ENCODE measurements around the gene DIP2A. TPM values are rescaled to one million over a fixed set of nuclear protein-coding genes. Genes with fewer than 3 reads are reported as not detected.

Gene DIP2A
- total and polyA plus RNA-seq, 2 of the 8 experiments (the other 6 are each of a cell fraction or from before 2014, with no cell fraction given) = 16.0 to 27.1 TPM

- no peak overlapping the region for H2BK12ac ChIP-seq (ENCODE audit: low read depth, low read length)
- no peaks in the 10 kb centered on the region for H3K4me1 ChIP-seq (replicated peaks in 1 of 4; ENCODE audit: control insufficient read depth in 3 of 4, insufficient read depth in 4 of 4, low read length in 3 of 4)
- ChIA-PET CTCF (ENCODE audit: partially characterized antibody) (no interaction called here), POLR2A (ENCODE audit: partially characterized antibody) (interaction anchor here (0.6 to 1.1 kb wide), 3 partner anchors 24 to 236 kb away, joined by 3 to 5 read pairs (median 3); no protein-coding TSS in a partner anchor)
- FAIRE-seq (no peak), DNase-seq (ENCODE audit: low read depth in 1 of 2, low spot score in 2 of 2) (peak in 1 of 2 experiments; percentile 36)
- no peak overlapping the region for H2BK5ac ChIP-seq (ENCODE audit: low read depth, low read length)
- peaks cover 0 to 2% of the 10 kb centered on the region in 2 experiments for H4K20me1 ChIP-seq (replicated peaks in 1 of 2; ENCODE audit: control insufficient read depth in 1 of 2, insufficient read depth in 2 of 2, low read length in 2 of 2)
- no peaks in the 10 kb centered on the region for H3K9me3 ChIP-seq (ENCODE audit: insufficient read depth in 2 of 2, low read depth in 1 of 2, low read length in 1 of 2)
- no peak overlapping the region for H3K23ac ChIP-seq (ENCODE audit: insufficient read length)
- no peak overlapping the region for H3K4me2 ChIP-seq (ENCODE audit: insufficient read depth in 1 of 2, low read depth in 2 of 2, low read length in 2 of 2)
- no peak overlapping the region for H2BK15ac ChIP-seq (ENCODE audit: low read length)
- no peak overlapping the region for H4K5ac ChIP-seq (ENCODE audit: insufficient read length, low read depth, low read length)
- H3K23me2 ChIP-seq (ENCODE audit: low read depth, low read length) = no peaks in the 10 kb centered on the region
- no peak overlapping the region for H2AFZ ChIP-seq (ENCODE audit: low read length)
- H3K27me3 ChIP-seq (replicated peaks in 1 of 4; ENCODE audit: control insufficient read depth in 3 of 4, extremely low read depth in 1 of 4, insufficient read depth in 3 of 4, low read length in 3 of 4) = no peaks in the 10 kb centered on the region
- H3K18ac ChIP-seq (ENCODE audit: extremely low read depth, low read length) = no peak overlapping the region
- no peaks in the 10 kb centered on the region for H3K79me2 ChIP-seq (ENCODE audit: control insufficient read depth in 1 of 2, insufficient read depth in 2 of 2, low read length in 2 of 2)
- H2BK20ac ChIP-seq (ENCODE audit: low read length) = no peak overlapping the region
- no peak overlapping the region for H4K8ac ChIP-seq (ENCODE audit: extremely low read depth, insufficient read depth, low read length)
- H4K91ac ChIP-seq (replicated peaks; ENCODE audit: insufficient read length, low read length) = no peak overlapping the region
- no peak overlapping the region for H2AK5ac ChIP-seq (ENCODE audit: low read depth, low read length)
- H3K56ac ChIP-seq (replicated peaks; ENCODE audit: insufficient read length, low read depth, low read length) = no peak overlapping the region
- no peak overlapping the region for H3K9ac ChIP-seq (replicated peaks in 1 of 4; ENCODE audit: extremely low read depth in 1 of 4, low read depth in 3 of 4, low read length in 3 of 4)
- H3K14ac ChIP-seq (ENCODE audit: insufficient read length) = no peak overlapping the region
- peaks cover 0 to 17% (median 11%) of the 10 kb centered on the region in 4 experiments; a peak in 5 of 8 replicates for H3K36me3 ChIP-seq (ENCODE audit: control insufficient read depth in 2 of 4, insufficient read depth in 4 of 4, low read length in 3 of 4)
- WGBS, 2 experiments (ENCODE audit: extremely low coverage in 1 of 2, insufficient coverage in 1 of 2, insufficient read length in 1 of 2, insufficient replicate concordance in 2 of 2, low coverage in 1 of 2, low lambda C conversion rate in 2 of 2, missing lambda C conversion rate in 1 of 2) = 90% methylated on average over 24 of the region's 26 CpGs; no CpG with 5 or more reads in 1 of the 2 experiments
- no peak overlapping the region for H3K4me3 ChIP-seq (ENCODE audit: extremely low read depth in 1 of 4, insufficient read depth in 2 of 4, low read depth in 3 of 4, low read length in 4 of 4)
- H3K4ac ChIP-seq (replicated peaks; ENCODE audit: insufficient read length, low read depth, low read length) = no peak overlapping the region
- no peak overlapping the region for H3K27ac ChIP-seq (ENCODE audit: low read depth, low read length)
- H2BK120ac ChIP-seq (replicated peaks; ENCODE audit: low read depth, low read length) = no peak overlapping the region
- no peaks in the 10 kb centered on the region for H3K79me1 ChIP-seq (ENCODE audit: low read depth, low read length)
- TF ChIP-seq SP1 (IDR thresholded peaks at IDR 0.05; ENCODE audit: low read depth, low read length) = no peak
- TF ChIP-seq KDM4A (IDR thresholded peaks at IDR 0.05; ENCODE audit: low read depth, low read length, severe bottlenecking) = no peak
- no peak for TF ChIP-seq CBX5 (IDR thresholded peaks at IDR 0.05; ENCODE audit: low read depth, low read length)
- TF ChIP-seq SAP30 (IDR thresholded peaks at IDR 0.05; ENCODE audit: insufficient read depth, insufficient replicate concordance, low read length) = no peak
- TF ChIP-seq TAF7 (optimal IDR thresholded peaks at IDR 0.05; ENCODE audit: borderline replicate concordance, low read depth, low read length) = no peak
- TF ChIP-seq JUND (IDR thresholded peaks at IDR 0.05; ENCODE audit: low read length) = no peak
- TF ChIP-seq YY1 (IDR thresholded peaks at IDR 0.05; ENCODE audit: low read depth, low read length) = no peak
- TF ChIP-seq EP300 (IDR thresholded peaks at IDR 0.05; ENCODE audit: borderline replicate concordance in 1 of 2, low read depth in 2 of 2, low read length in 2 of 2) = no peak
- TF ChIP-seq RAD21 (IDR thresholded peaks at IDR 0.05 in 1 of 2, conservative IDR thresholded peaks at IDR 0.05 in 1 of 2; ENCODE audit: low read depth in 2 of 2, low read length in 2 of 2) = no peak
- no peak for TF ChIP-seq EZH2 (IDR thresholded peaks at IDR 0.05; ENCODE audit: low read depth, low read length, severe bottlenecking)
- TF ChIP-seq KDM5A (IDR thresholded peaks at IDR 0.05; ENCODE audit: low read length) = no peak
- TF ChIP-seq JUN (IDR thresholded peaks at IDR 0.05; ENCODE audit: low read depth, low read length) = no peak
- TF ChIP-seq CHD2 (IDR thresholded peaks at IDR 0.05; ENCODE audit: low read length) = no peak
Measured at GRCh38 chr21:46557919-46558392, 99.3 kb downstream of the DIP2A start.
